GM23338 (cell line): ENCODE data around the gene MEOX1. TPM values are rescaled to one million over a fixed set of nuclear protein-coding genes. Genes with fewer than 3 reads are reported as not detected.

Experiments used
- ATAC-seq: fragments of 200-7000 bp; cut with Tn5 transposase; 3 replicates; pipeline ENCODE4 v1.9.1; 2020
- DNase-seq: peaks from one replicate; pipeline ENCODE4 v3.0.0-alpha.2; 2015; ENCODE audit warnings: low spot score
- H2AFZ ChIP-seq: fragments of 200-600 bp; sonication (generic); 2 replicates; pipeline ENCODE4 v1.8.0; 2016; ENCODE audit warnings: antibody characterized with exemption, mild to moderate bottlenecking, moderate library complexity
- H3F3A ChIP-seq: fragments of 200-600 bp; sonication (generic); replicated peaks from 2 replicates; pipeline ENCODE4 v1.8.0; 2017; ENCODE audit warnings: antibody characterized with exemption, mixed run types, low read depth
- H3K27ac ChIP-seq: fragments of 200-600 bp; sonication (generic); 2 replicates; pipeline ENCODE4 v1.6.1; 2016; ENCODE audit warnings: low read depth
- H3K27me3 ChIP-seq: fragments of 200-600 bp; sonication (generic); 2 replicates; pipeline ENCODE4 v1.8.0; 2016; ENCODE audit warnings: mild to moderate bottlenecking, mixed run types, moderate library complexity; ENCODE audit not compliant: insufficient read depth
- H3K36me3 ChIP-seq: fragments of 200-600 bp; sonication (generic); 2 replicates; pipeline ENCODE4 v1.8.0; 2016; ENCODE audit warnings: mild to moderate bottlenecking; ENCODE audit not compliant: insufficient read depth
- H3K4me1 ChIP-seq: fragments of 200-600 bp; sonication (generic); 2 replicates; pipeline ENCODE4 v1.8.0; 2016; ENCODE audit warnings: mild to moderate bottlenecking, moderate library complexity; ENCODE audit not compliant: insufficient read depth
- H3K4me2 ChIP-seq: fragments of 200-600 bp; sonication (generic); 2 replicates; pipeline ENCODE4 v1.7.1; 2017; ENCODE audit warnings: mixed run types
- H3K4me3 ChIP-seq: fragments of 200-600 bp; sonication (generic); 2 replicates; pipeline ENCODE4 v1.6.1; 2016; ENCODE audit warnings: mixed run types
- H3K79me2 ChIP-seq: fragments of 200-600 bp; sonication (generic); replicated peaks from 2 replicates; pipeline ENCODE4 v1.8.0; 2017; ENCODE audit warnings: mild to moderate bottlenecking; ENCODE audit not compliant: insufficient read depth
- H3K9me2 ChIP-seq: fragments of 200-600 bp; sonication (generic); 2 replicates; pipeline ENCODE4 v1.8.0; 2017; ENCODE audit not compliant: insufficient read depth
- H4K20me1 ChIP-seq: fragments of 200-600 bp; sonication (generic); replicated peaks from 2 replicates; pipeline ENCODE4 v1.8.0; 2017; ENCODE audit warnings: mild to moderate bottlenecking; ENCODE audit not compliant: insufficient read depth
- H3K27ac Mint-ChIP-seq: 2 replicates; pipeline ENCODE4 v1.8.0; 2020; ENCODE audit warnings: inconsistent platforms, mild to moderate bottlenecking, moderate library complexity, mixed read lengths
- H3K27me3 Mint-ChIP-seq: 3 replicates; pipeline ENCODE4 v1.8.0; 2022; ENCODE audit warnings: low read depth, mild to moderate bottlenecking, moderate library complexity, mixed read lengths, inconsistent platforms; ENCODE audit not compliant: insufficient read depth, poor library complexity
- H3K36me3 Mint-ChIP-seq: 3 replicates; pipeline ENCODE4 v1.8.0; 2021; ENCODE audit warnings: low read depth, mild to moderate bottlenecking, inconsistent platforms, moderate library complexity, mixed read lengths
- H3K4me1 Mint-ChIP-seq: 3 replicates; pipeline ENCODE4 v1.8.0; 2020; ENCODE audit warnings: mild to moderate bottlenecking, inconsistent platforms, mixed read lengths
- H3K4me3 Mint-ChIP-seq: 3 replicates; pipeline ENCODE4 v1.8.0; 2021; ENCODE audit warnings: moderate library complexity, mild to moderate bottlenecking, inconsistent platforms, mixed read lengths
- H3K9me3 Mint-ChIP-seq: 3 replicates; pipeline ENCODE4 v1.8.0; 2020; ENCODE audit warnings: moderate library complexity, mild to moderate bottlenecking, inconsistent platforms, mixed read lengths
- CREB1 ChIP-seq: fragments of 250-450 bp; sonication (Bioruptor Pico); IDR thresholded peaks from 2 replicates; pipeline ENCODE4 v1.5.0; 2020; ENCODE audit warnings: low read depth, mild to moderate bottlenecking, moderate library complexity
- EZH2 ChIP-seq: fragments of 200-600 bp; sonication (generic); IDR thresholded peaks from one replicate; pipeline ENCODE4 v1.8.0; 2017; ENCODE audit warnings: antibody characterized with exemption, mild to moderate bottlenecking, low read depth; ENCODE audit not compliant: unreplicated experiment
- EZH2phosphoT487 ChIP-seq: fragments of 200-600 bp; sonication (generic); IDR thresholded peaks from one replicate; pipeline ENCODE4 v1.8.1; 2018; ENCODE audit warnings: antibody characterized with exemption; ENCODE audit not compliant: unreplicated experiment
- JUNB ChIP-seq: IDR thresholded peaks from one replicate; pipeline ENCODE4 v1.6.1; 2016; ENCODE audit warnings: antibody characterized with exemption; ENCODE audit not compliant: unreplicated experiment
- NANOG ChIP-seq: IDR thresholded peaks from 2 replicates; pipeline ENCODE4 v1.6.1; 2016; ENCODE audit warnings: antibody characterized with exemption, borderline replicate concordance
- POLR2AphosphoS5 ChIP-seq: IDR thresholded peaks from 2 replicates; pipeline ENCODE4 v1.6.1; 2016; ENCODE audit warnings: antibody characterized with exemption, low read depth
- STAT1 ChIP-seq: IDR thresholded peaks from one replicate; pipeline ENCODE4 v1.6.1; 2016; ENCODE audit warnings: antibody characterized with exemption; ENCODE audit not compliant: unreplicated experiment
- ZNF114 ChIP-seq: fragments of 250-450 bp; sonication (Bioruptor Pico); IDR thresholded peaks from 2 replicates; pipeline ENCODE4 v1.5.0; 2020; ENCODE audit warnings: mild to moderate bottlenecking, moderate library complexity
- ZNF331 ChIP-seq: fragments of 250-450 bp; sonication (Bioruptor Pico); IDR thresholded peaks from 2 replicates; pipeline ENCODE4 v1.5.0; 2020; ENCODE audit warnings: low read depth, mild to moderate bottlenecking, moderate library complexity
- polyA plus RNA-seq: library from polyadenylated mRNA; unstranded; fragments of >200 nt; fragmentation: Nextera tagmentation; extraction: Ambion mirVana; gene quantifications from 2 replicates; pipeline ENCODE4 v1.2.1, GENCODE V29; 2016
- total RNA-seq: library from RNA; depleted of rRNA; stranded (reverse); fragments of >200 nt; shearing (Covaris generic); gene quantifications from 2 replicates; pipeline ENCODE4 v1.2.3, GENCODE V29; 2014
- TF ChIP-seq, protein P1 (sequence below): IDR thresholded peaks from one replicate; pipeline ENCODE4 v1.6.1; 2018; ENCODE audit warnings: antibody characterized with exemption; ENCODE audit not compliant: unreplicated experiment
- TF ChIP-seq, protein P2 (sequence below): fragments of 250-450 bp; sonication (Bioruptor Pico); IDR thresholded peaks from 2 replicates; pipeline ENCODE4 v1.5.0; 2020; ENCODE audit warnings: mild to moderate bottlenecking, moderate library complexity
- TF ChIP-seq, protein P3 (sequence below), 2 experiments: fragments of 200-600 bp in 1 of 2; sonication (generic) in 1 of 2; conservative IDR thresholded peaks; 2 replicates each; pipeline versions ENCODE4 v1.5.1 to v1.6.1; 2016 to 2017; ENCODE audit warnings: antibody characterized with exemption in 2 of 2, low read depth in 2 of 2, mild to moderate bottlenecking in 2 of 2, moderate library complexity in 1 of 2
- TF ChIP-seq, protein P4 (sequence below): IDR thresholded peaks from 2 replicates; pipeline ENCODE4 v1.6.1; 2016; ENCODE audit warnings: antibody characterized with exemption

Gene MEOX1
- total and polyA plus RNA-seq, 2 experiments from 2014 or later: not detected

DNA sequence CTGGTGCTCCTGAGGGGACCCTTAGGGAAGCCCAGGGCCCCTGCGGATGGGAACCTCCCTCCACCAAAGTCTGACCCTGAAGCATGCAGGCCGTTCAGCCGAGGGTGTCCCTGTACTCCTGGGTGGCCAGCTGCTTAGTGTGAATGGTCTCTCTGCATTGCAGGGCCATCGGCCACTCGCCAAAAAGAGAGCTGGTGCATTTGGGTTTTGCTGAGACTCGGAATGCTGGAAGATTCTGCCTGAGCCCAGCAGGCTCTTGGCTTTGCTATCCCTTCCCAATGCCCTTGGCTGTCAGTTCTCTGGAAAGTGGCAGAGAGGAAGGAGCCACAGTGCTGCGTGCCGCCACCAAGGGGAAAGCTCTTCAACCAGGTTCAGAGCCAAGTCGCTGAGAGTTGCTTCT, 2.8 kb downstream of the MEOX1 start:
- 0 out of 2 replicates have a peak, but pooled peaks cover 3% of the 10 kb centered on the region for H3F3A ChIP-seq
- Mint-ChIP-seq H3K9me3 (no peaks in the 10 kb centered on the region), H3K36me3 (no peaks in the 10 kb centered on the region), H3K27ac (no peak overlapping the region), H3K4me1 (peaks cover 41% of the 10 kb centered on the region), H3K4me3 (no peak overlapping the region), H3K27me3 (peaks cover 16% of the 10 kb centered on the region)
- peak overlapping the region; percentile 84 for H2AFZ ChIP-seq
- no peak for TF ChIP-seq ZNF331 (CRISPR knock-in tag)
- no peak for TF ChIP-seq ZNF114 (CRISPR knock-in tag)
- TF ChIP-seq, protein P1, sequence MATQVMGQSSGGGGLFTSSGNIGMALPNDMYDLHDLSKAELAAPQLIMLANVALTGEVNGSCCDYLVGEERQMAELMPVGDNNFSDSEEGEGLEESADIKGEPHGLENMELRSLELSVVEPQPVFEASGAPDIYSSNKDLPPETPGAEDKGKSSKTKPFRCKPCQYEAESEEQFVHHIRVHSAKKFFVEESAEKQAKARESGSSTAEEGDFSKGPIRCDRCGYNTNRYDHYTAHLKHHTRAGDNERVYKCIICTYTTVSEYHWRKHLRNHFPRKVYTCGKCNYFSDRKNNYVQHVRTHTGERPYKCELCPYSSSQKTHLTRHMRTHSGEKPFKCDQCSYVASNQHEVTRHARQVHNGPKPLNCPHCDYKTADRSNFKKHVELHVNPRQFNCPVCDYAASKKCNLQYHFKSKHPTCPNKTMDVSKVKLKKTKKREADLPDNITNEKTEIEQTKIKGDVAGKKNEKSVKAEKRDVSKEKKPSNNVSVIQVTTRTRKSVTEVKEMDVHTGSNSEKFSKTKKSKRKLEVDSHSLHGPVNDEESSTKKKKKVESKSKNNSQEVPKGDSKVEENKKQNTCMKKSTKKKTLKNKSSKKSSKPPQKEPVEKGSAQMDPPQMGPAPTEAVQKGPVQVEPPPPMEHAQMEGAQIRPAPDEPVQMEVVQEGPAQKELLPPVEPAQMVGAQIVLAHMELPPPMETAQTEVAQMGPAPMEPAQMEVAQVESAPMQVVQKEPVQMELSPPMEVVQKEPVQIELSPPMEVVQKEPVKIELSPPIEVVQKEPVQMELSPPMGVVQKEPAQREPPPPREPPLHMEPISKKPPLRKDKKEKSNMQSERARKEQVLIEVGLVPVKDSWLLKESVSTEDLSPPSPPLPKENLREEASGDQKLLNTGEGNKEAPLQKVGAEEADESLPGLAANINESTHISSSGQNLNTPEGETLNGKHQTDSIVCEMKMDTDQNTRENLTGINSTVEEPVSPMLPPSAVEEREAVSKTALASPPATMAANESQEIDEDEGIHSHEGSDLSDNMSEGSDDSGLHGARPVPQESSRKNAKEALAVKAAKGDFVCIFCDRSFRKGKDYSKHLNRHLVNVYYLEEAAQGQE: no peak
- TF ChIP-seq, protein P2, sequence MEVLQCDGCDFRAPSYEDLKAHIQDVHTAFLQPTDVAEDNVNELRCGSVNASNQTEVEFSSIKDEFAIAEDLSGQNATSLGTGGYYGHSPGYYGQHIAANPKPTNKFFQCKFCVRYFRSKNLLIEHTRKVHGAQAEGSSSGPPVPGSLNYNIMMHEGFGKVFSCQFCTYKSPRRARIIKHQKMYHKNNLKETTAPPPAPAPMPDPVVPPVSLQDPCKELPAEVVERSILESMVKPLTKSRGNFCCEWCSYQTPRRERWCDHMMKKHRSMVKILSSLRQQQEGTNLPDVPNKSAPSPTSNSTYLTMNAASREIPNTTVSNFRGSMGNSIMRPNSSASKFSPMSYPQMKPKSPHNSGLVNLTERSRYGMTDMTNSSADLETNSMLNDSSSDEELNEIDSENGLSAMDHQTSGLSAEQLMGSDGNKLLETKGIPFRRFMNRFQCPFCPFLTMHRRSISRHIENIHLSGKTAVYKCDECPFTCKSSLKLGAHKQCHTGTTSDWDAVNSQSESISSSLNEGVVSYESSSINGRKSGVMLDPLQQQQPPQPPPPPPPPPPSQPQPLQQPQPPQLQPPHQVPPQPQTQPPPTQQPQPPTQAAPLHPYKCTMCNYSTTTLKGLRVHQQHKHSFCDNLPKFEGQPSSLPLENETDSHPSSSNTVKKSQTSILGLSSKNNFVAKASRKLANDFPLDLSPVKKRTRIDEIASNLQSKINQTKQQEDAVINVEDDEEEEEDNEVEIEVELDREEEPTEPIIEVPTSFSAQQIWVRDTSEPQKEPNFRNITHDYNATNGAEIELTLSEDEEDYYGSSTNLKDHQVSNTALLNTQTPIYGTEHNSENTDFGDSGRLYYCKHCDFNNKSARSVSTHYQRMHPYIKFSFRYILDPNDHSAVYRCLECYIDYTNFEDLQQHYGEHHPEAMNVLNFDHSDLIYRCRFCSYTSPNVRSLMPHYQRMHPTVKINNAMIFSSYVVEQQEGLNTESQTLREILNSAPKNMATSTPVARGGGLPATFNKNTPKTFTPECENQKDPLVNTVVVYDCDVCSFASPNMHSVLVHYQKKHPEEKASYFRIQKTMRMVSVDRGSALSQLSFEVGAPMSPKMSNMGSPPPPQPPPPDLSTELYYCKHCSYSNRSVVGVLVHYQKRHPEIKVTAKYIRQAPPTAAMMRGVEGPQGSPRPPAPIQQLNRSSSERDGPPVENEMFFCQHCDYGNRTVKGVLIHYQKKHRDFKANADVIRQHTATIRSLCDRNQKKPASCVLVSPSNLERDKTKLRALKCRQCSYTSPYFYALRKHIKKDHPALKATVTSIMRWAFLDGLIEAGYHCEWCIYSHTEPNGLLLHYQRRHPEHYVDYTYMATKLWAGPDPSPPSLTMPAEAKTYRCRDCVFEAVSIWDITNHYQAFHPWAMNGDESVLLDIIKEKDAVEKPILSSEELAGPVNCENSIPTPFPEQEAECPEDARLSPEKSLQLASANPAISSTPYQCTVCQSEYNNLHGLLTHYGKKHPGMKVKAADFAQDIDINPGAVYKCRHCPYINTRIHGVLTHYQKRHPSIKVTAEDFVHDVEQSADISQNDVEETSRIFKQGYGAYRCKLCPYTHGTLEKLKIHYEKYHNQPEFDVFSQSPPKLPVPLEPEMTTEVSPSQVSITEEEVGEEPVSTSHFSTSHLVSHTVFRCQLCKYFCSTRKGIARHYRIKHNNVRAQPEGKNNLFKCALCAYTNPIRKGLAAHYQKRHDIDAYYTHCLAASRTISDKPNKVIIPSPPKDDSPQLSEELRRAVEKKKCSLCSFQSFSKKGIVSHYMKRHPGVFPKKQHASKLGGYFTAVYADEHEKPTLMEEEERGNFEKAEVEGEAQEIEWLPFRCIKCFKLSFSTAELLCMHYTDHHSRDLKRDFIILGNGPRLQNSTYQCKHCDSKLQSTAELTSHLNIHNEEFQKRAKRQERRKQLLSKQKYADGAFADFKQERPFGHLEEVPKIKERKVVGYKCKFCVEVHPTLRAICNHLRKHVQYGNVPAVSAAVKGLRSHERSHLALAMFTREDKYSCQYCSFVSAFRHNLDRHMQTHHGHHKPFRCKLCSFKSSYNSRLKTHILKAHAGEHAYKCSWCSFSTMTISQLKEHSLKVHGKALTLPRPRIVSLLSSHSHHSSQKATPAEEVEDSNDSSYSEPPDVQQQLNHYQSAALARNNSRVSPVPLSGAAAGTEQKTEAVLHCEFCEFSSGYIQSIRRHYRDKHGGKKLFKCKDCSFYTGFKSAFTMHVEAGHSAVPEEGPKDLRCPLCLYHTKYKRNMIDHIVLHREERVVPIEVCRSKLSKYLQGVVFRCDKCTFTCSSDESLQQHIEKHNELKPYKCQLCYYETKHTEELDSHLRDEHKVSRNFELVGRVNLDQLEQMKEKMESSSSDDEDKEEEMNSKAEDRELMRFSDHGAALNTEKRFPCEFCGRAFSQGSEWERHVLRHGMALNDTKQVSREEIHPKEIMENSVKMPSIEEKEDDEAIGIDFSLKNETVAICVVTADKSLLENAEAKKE (CRISPR knock-in tag): no peak
- TF ChIP-seq, protein P3, sequence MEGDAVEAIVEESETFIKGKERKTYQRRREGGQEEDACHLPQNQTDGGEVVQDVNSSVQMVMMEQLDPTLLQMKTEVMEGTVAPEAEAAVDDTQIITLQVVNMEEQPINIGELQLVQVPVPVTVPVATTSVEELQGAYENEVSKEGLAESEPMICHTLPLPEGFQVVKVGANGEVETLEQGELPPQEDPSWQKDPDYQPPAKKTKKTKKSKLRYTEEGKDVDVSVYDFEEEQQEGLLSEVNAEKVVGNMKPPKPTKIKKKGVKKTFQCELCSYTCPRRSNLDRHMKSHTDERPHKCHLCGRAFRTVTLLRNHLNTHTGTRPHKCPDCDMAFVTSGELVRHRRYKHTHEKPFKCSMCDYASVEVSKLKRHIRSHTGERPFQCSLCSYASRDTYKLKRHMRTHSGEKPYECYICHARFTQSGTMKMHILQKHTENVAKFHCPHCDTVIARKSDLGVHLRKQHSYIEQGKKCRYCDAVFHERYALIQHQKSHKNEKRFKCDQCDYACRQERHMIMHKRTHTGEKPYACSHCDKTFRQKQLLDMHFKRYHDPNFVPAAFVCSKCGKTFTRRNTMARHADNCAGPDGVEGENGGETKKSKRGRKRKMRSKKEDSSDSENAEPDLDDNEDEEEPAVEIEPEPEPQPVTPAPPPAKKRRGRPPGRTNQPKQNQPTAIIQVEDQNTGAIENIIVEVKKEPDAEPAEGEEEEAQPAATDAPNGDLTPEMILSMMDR (conservative IDR thresholded peaks at IDR 0.05; ENCODE audit: low read depth in 2 of 2): no peak
- TF ChIP-seq, protein P4, sequence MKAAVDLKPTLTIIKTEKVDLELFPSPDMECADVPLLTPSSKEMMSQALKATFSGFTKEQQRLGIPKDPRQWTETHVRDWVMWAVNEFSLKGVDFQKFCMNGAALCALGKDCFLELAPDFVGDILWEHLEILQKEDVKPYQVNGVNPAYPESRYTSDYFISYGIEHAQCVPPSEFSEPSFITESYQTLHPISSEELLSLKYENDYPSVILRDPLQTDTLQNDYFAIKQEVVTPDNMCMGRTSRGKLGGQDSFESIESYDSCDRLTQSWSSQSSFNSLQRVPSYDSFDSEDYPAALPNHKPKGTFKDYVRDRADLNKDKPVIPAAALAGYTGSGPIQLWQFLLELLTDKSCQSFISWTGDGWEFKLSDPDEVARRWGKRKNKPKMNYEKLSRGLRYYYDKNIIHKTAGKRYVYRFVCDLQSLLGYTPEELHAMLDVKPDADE: no peak
- no peak for TF ChIP-seq EZH2
- no peak for TF ChIP-seq POLR2AphosphoS5
- TF ChIP-seq CREB1: no peak
- no peak for TF ChIP-seq STAT1
- no peak for TF ChIP-seq JUNB
- TF ChIP-seq NANOG: no peak
- no peak for TF ChIP-seq EZH2phosphoT487
- no peaks in the 10 kb centered on the region for H3K36me3 ChIP-seq
- no peaks in the 10 kb centered on the region for H3K79me2 ChIP-seq
- no peak overlapping the region for H3K4me3 ChIP-seq
- H3K27me3 ChIP-seq: no peaks in the 10 kb centered on the region
- ATAC-seq (peak; percentile 10; the same call in 2 of the 3 replicates), DNase-seq (no peak)
- no peaks in the 10 kb centered on the region for H3K9me2 ChIP-seq
- no peaks in the 10 kb centered on the region for H4K20me1 ChIP-seq
- H3K4me1 ChIP-seq: peaks cover 32% of the 10 kb centered on the region
- H3K27ac ChIP-seq: no peak overlapping the region
- no peak overlapping the region for H3K4me2 ChIP-seq
